Osteocyte (in vitro differentiated cells): ENCODE results near the gene RFNG. TPM values are rescaled to one million over a fixed set of nuclear protein-coding genes. Genes with fewer than 3 reads are reported as not detected.

ENCODE experiments used
- DNase-seq: peaks from one replicate; pipeline ENCODE4 v3.0.0; 2021; ENCODE audit warnings: mixed read lengths; ENCODE audit not compliant: unreplicated experiment; ENCODE audit errors: extremely low spot score
- H3K27ac Mint-ChIP-seq: one replicate; pipeline ENCODE4 v1.8.0; 2021; ENCODE audit warnings: mild to moderate bottlenecking, mixed read lengths; ENCODE audit not compliant: unreplicated experiment
- H3K27me3 Mint-ChIP-seq: one replicate; pipeline ENCODE4 v1.8.0; 2021; ENCODE audit warnings: mixed read lengths; ENCODE audit not compliant: unreplicated experiment
- H3K36me3 Mint-ChIP-seq: one replicate; pipeline ENCODE4 v1.8.0; 2021; ENCODE audit warnings: mixed read lengths; ENCODE audit not compliant: unreplicated experiment
- H3K4me1 Mint-ChIP-seq: one replicate; pipeline ENCODE4 v1.8.0; 2021; ENCODE audit warnings: mixed read lengths; ENCODE audit not compliant: unreplicated experiment
- H3K4me3 Mint-ChIP-seq: one replicate; pipeline ENCODE4 v1.8.0; 2021; ENCODE audit warnings: mild to moderate bottlenecking, moderate library complexity, mixed read lengths; ENCODE audit not compliant: unreplicated experiment
- H3K9me3 Mint-ChIP-seq: one replicate; pipeline ENCODE4 v1.8.0; 2021; ENCODE audit warnings: mixed read lengths; ENCODE audit not compliant: unreplicated experiment
- CTCF ChIP-seq: fragments of 200-600 bp; sonication (generic); IDR thresholded peaks from 2 replicates; pipeline ENCODE4 v1.5.0; 2021; ENCODE audit warnings: antibody characterized with exemption, mild to moderate bottlenecking, moderate library complexity
- total RNA-seq: library from RNA; stranded (reverse); gene quantifications from 2 replicates; pipeline ENCODE4 v1.2.1, GENCODE V29; 2021

Gene RFNG
- total RNA-seq, 1 donor from 2014 or later: 41.0 TPM

GRCh38 chr17:82078433-82078832 is 26.8 kb upstream of the RFNG start:
- Mint-ChIP-seq H3K9me3 (no peaks in the 10 kb centered on the region), H3K36me3 (peaks cover 8% of the 10 kb centered on the region), H3K4me1 (no peaks in the 10 kb centered on the region), H3K4me3 (no peak overlapping the region), H3K27me3 (no peaks in the 10 kb centered on the region), H3K27ac (no peak overlapping the region)
- TF ChIP-seq CTCF: no peak
- DNase-seq: no peak

- H3K4me3 Mint-ChIP-seq: no peak overlapping the region
- peaks cover 6% of the 10 kb centered on the region for H3K36me3 Mint-ChIP-seq
- TF ChIP-seq CTCF: no peak
- no peaks in the 10 kb centered on the region for H3K9me3 Mint-ChIP-seq
- DNase-seq: no peak
- no peaks in the 10 kb centered on the region for H3K4me1 Mint-ChIP-seq
- no peak overlapping the region for H3K27ac Mint-ChIP-seq
- no peaks in the 10 kb centered on the region for H3K27me3 Mint-ChIP-seq
Measured at GRCh38 chr17:82077617-82078358, 26.2 kb upstream of the RFNG start.

GRCh38 chr17:82076785-82077591 is 25.4 kb upstream of the RFNG start:
- Mint-ChIP-seq H3K4me3 (no peak overlapping the region), H3K4me1 (no peaks in the 10 kb centered on the region), H3K27ac (no peak overlapping the region), H3K9me3 (no peaks in the 10 kb centered on the region), H3K36me3 (peaks cover 5% of the 10 kb centered on the region), H3K27me3 (no peaks in the 10 kb centered on the region)
- no peak for DNase-seq
- no peak for TF ChIP-seq CTCF

- Mint-ChIP-seq H3K27me3 (no peaks in the 10 kb centered on the region), H3K4me1 (no peaks in the 10 kb centered on the region), H3K4me3 (no peak overlapping the region), H3K27ac (no peak overlapping the region), H3K36me3 (peaks cover 5% of the 10 kb centered on the region), H3K9me3 (no peaks in the 10 kb centered on the region)
- TF ChIP-seq CTCF: no peak
- no peak for DNase-seq
Measured at GRCh38 chr17:82076018-82076784, 24.6 kb upstream of the RFNG start.
